ENCODE data around the gene HAUS5. TPM values are rescaled to one million over a fixed set of nuclear protein-coding genes. Genes with fewer than 3 reads are reported as not detected.

HAUS5 gene
- total and polyA plus RNA-seq, 2 donors (not counting 1 experiment from before 2014, with no cell fraction given), result 32.2 to 42.8 TPM

DNA sequence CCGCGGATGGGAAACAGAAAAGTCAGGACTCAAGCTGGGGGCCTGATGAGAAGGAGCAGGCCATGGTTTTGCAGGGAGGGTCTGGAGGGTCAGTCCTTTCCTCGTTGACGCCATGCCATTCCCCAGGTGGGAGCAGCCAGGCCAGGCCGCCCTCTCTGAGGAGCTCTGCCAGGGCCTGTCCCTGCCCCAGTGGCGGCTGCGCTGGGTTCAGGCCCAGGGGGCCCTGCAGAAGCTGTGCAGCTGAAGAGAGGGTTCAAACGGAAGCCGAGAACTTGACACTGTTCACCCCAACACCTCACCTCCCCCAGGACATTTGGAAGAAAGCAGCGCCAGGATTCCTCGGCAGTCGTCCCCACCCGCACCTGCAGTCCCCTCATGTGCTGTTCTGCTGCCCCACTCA, 10.2 kb downstream of the HAUS5 start:
- H3K27ac Mint-ChIP-seq, result no peak overlapping the region
- no peaks in the 10 kb centered on the region for H3K27me3 Mint-ChIP-seq
- no peaks in the 10 kb centered on the region for H3K9me3 ChIP-seq (ENCODE audit: control extremely low read depth in 1 of 3, control insufficient read depth in 2 of 3, insufficient read depth in 1 of 3, low read length in 2 of 3)
- no peak overlapping the region for H3K4me2 ChIP-seq (replicated peaks; ENCODE audit: low read depth, low read length, poor library complexity, severe bottlenecking)
- WGBS (ENCODE audit: insufficient coverage), result 95% methylated on average over 13 of the region's 13 CpGs
- H2AFZ ChIP-seq (ENCODE audit: insufficient read depth, low read depth, low read length, poor library complexity, severe bottlenecking), result no peak overlapping the region
- H3K4me1 Mint-ChIP-seq, result peaks cover 2% of the 10 kb centered on the region
- H3K9ac ChIP-seq (ENCODE audit: low read length), result no peak overlapping the region
- H3K4me3 Mint-ChIP-seq, result no peak overlapping the region
- no peak for DNase-seq
- peaks cover 0 to 11% of the 10 kb centered on the region in 2 experiments for H3K36me3 ChIP-seq (replicated peaks in 1 of 2; ENCODE audit: control extremely low read depth in 1 of 2, control insufficient read depth in 1 of 2, extremely low read depth in 1 of 2, insufficient read depth in 2 of 2, low read length in 1 of 2)
- H3K79me2 ChIP-seq (ENCODE audit: control insufficient read depth, insufficient read depth, low read length), result no peaks in the 10 kb centered on the region
- H3K9me3 Mint-ChIP-seq (ENCODE audit: insufficient read depth), result no peaks in the 10 kb centered on the region
- H3K27me3 ChIP-seq (replicated peaks in 1 of 4; ENCODE audit: control extremely low read depth in 1 of 4, control insufficient read depth in 3 of 4, insufficient read depth in 4 of 4, low read length in 3 of 4), result no peaks in the 10 kb centered on the region
- no peak overlapping the region for H3K4me3 ChIP-seq (ENCODE audit: control extremely low read depth in 1 of 5, extremely low read depth in 1 of 5, insufficient read depth in 1 of 5, low read depth in 2 of 5, low read length in 4 of 5)
- H3K27ac ChIP-seq (ENCODE audit: low read length in 2 of 2), result no peak overlapping the region
- POLR2A ChIA-PET, result no interaction called here
- TF ChIP-seq, protein P1, sequence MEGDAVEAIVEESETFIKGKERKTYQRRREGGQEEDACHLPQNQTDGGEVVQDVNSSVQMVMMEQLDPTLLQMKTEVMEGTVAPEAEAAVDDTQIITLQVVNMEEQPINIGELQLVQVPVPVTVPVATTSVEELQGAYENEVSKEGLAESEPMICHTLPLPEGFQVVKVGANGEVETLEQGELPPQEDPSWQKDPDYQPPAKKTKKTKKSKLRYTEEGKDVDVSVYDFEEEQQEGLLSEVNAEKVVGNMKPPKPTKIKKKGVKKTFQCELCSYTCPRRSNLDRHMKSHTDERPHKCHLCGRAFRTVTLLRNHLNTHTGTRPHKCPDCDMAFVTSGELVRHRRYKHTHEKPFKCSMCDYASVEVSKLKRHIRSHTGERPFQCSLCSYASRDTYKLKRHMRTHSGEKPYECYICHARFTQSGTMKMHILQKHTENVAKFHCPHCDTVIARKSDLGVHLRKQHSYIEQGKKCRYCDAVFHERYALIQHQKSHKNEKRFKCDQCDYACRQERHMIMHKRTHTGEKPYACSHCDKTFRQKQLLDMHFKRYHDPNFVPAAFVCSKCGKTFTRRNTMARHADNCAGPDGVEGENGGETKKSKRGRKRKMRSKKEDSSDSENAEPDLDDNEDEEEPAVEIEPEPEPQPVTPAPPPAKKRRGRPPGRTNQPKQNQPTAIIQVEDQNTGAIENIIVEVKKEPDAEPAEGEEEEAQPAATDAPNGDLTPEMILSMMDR (IDR thresholded peaks at IDR 0.05), result no peak
- no peak for TF ChIP-seq EZH2 (IDR thresholded peaks at IDR 0.05; ENCODE audit: borderline replicate concordance, insufficient read depth, low read depth, low read length, poor library complexity, severe bottlenecking)
- ATAC-seq (ENCODE audit: low read depth), result no peak
- CTCF ChIA-PET, result no interaction called here
- intact Hi-C loops (cut with micrococcal nuclease), result no loop called here
- H4K20me1 ChIP-seq (ENCODE audit: control insufficient read depth, insufficient read depth, low read length, poor library complexity, severe bottlenecking), result no peaks in the 10 kb centered on the region
- peaks cover 0 to under 1% of the 10 kb centered on the region in 2 donors for H3K4me1 ChIP-seq (ENCODE audit: control insufficient read depth in 2 of 2, insufficient read depth in 2 of 2, low read length in 2 of 2)

DNA sequence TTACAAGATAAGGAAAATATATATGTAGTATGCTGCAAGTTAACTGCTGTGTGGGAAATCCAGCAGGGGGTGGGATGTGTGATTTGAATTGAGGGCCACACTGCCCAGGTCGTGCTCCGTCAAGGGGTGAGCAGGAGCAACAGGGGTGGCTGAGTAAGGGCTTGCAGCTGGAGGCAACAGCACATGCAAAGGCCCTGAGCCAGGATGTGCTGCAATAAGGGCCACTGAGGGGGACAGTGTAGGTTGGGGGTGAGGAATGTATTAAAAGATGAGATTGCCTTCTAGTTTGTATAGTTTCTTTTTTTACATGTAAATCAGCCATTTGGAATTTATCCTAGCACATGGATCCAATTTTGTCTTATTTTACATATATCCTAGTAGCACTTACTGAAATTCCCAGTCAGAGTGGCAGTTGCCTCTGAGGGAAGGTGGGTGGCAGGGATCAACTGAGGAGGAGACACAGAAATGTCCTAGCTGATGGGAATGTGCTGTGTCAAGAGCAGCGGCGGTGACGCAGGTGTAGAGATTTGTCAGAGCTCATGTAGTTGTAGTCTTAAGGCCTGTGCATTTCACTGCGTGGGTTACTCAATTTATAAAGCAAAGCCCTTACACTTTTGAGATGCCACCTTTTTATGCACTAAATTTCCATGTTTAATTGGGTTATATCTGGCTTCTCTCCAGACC, 10.9 kb downstream of the HAUS5 start:
- no peak overlapping the region for H3K27ac Mint-ChIP-seq
- peaks cover 5 to 7% of the 10 kb centered on the region in 2 donors for H3K4me1 ChIP-seq (ENCODE audit: control insufficient read depth in 2 of 2, insufficient read depth in 2 of 2, low read length in 2 of 2)

More for the DNA sequence above, 10.9 kb downstream of the HAUS5 start:
- no peak overlapping the region for H3K4me2 ChIP-seq (replicated peaks; ENCODE audit: low read depth, low read length, poor library complexity, severe bottlenecking)
- no peak overlapping the region for H2AFZ ChIP-seq (ENCODE audit: insufficient read depth, low read depth, low read length, poor library complexity, severe bottlenecking)
- no peak for ATAC-seq (ENCODE audit: low read depth)
- ChIA-PET POLR2A (interaction anchor here (0.6 kb wide), 1 partner anchor 36 kb away, joined by 4 read pairs; no protein-coding TSS in a partner anchor), CTCF (no interaction called here)
- DNase-seq, result no peak
- H3K27me3 ChIP-seq (replicated peaks in 1 of 4; ENCODE audit: control extremely low read depth in 1 of 4, control insufficient read depth in 3 of 4, insufficient read depth in 4 of 4, low read length in 3 of 4), result no peaks in the 10 kb centered on the region
- 100% methylated on average over 2 of the region's 6 CpGs for WGBS (ENCODE audit: insufficient coverage)
- H3K27ac ChIP-seq (ENCODE audit: low read length in 2 of 2), result no peak overlapping the region
- no peaks in the 10 kb centered on the region for H3K9me3 ChIP-seq (ENCODE audit: control extremely low read depth in 1 of 3, control insufficient read depth in 2 of 3, insufficient read depth in 1 of 3, low read length in 2 of 3)
- Mint-ChIP-seq H3K4me3 (no peak overlapping the region), H3K9me3 (ENCODE audit: insufficient read depth) (no peaks in the 10 kb centered on the region), H3K4me1 (peaks cover 6% of the 10 kb centered on the region), H3K27me3 (no peaks in the 10 kb centered on the region)
- no peak overlapping the region for H3K4me3 ChIP-seq (ENCODE audit: control extremely low read depth in 1 of 5, extremely low read depth in 1 of 5, insufficient read depth in 1 of 5, low read depth in 2 of 5, low read length in 4 of 5)
- TF ChIP-seq, protein P1 (IDR thresholded peaks at IDR 0.05), result no peak
- no peak overlapping the region for H3K9ac ChIP-seq (ENCODE audit: low read length)
- H3K79me2 ChIP-seq (ENCODE audit: control insufficient read depth, insufficient read depth, low read length), result no peaks in the 10 kb centered on the region
- peaks cover 0 to 9% of the 10 kb centered on the region in 2 experiments for H3K36me3 ChIP-seq (replicated peaks in 1 of 2; ENCODE audit: control extremely low read depth in 1 of 2, control insufficient read depth in 1 of 2, extremely low read depth in 1 of 2, insufficient read depth in 2 of 2, low read length in 1 of 2)
- H4K20me1 ChIP-seq (ENCODE audit: control insufficient read depth, insufficient read depth, low read length, poor library complexity, severe bottlenecking), result no peaks in the 10 kb centered on the region
- intact Hi-C loops (cut with micrococcal nuclease), result no loop called here

Data from B cell (primary cell).